Dedifferentiated amniotic fluid mesenchymal stem cell (primary cell): ENCODE data around the gene TAF6.
A peak's percentile ranks its signal among the peaks of the same experiment; 100 is the strongest.

Experiments
- DNase-seq: peaks from one replicate; pipeline ENCODE4 v3.0.0-alpha.2; 2016; ENCODE audit errors: extremely low spot score

TAF6 gene

GRCh38 chr7:100119072-100119969, at the start of gene TAF6, which contains the start of gene CNPY4:
Gene TAF6, minus strand, starts transcription at chr7:100119358. Its CDS starts 5,149 bp downstream, at chr7:100114209.
Gene CNPY4, plus strand, starts transcription at chr7:100119634. Its CDS starts 111 bp downstream, at chr7:100119745.
- peak; percentile 94 for DNase-seq

GRCh38 chr7:100167912-100168323, 48.8 kb upstream of the TAF6 start:
- DNase-seq: no peak

DNA sequence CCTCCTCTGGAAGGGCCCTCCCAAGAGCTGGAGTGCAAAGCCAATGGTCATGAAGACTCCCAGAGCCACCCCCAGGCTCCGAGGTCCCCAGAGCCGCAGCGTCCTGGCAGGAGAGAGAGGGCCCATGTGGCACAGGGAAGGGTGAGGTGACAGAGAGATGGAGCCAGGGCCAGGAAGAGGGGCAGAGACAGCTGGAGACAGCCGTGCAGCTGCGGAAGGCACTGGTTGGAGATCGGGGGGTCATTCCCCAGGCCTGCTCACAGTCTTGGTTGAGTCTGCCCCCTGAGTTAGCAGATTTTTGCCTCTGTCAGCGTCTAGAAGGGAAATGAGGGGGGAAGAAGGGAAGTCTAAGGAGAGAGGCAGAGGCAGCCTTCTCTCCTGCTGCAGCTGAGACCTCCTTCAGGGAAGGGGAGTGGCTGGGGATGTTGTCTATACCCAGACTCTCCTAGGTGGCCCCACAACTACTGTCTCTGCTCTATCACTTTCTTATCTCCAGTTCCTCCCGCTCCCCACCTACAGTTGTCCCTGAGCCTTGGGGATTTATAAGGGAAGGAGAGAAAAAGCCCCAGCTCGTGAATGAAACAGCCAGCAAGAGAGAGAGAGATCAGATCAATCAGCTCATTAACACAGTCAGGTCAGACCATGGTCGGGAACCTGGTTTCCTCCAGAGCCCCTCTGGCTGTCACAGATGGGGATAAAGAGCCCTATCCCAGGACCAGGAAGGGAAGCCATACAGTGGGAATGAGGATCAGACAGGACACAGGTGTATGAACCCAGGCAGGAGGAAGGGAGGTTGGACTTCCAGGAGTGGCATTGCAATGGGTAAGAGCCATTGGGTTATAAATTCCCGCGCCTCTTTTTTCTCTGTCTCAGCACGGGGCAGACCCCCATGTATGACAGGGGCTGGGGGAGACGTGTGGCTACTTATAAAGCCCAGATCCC, 48.1 kb upstream of the TAF6 start:
- DNase-seq: no peak

- DNase-seq: no peak
Observed at GRCh38 chr7:100166317-100166940, 47.3 kb upstream of the TAF6 start.

- no peak for DNase-seq
Observed at GRCh38 chr7:100163871-100164270, 44.7 kb upstream of the TAF6 start.

DNA sequence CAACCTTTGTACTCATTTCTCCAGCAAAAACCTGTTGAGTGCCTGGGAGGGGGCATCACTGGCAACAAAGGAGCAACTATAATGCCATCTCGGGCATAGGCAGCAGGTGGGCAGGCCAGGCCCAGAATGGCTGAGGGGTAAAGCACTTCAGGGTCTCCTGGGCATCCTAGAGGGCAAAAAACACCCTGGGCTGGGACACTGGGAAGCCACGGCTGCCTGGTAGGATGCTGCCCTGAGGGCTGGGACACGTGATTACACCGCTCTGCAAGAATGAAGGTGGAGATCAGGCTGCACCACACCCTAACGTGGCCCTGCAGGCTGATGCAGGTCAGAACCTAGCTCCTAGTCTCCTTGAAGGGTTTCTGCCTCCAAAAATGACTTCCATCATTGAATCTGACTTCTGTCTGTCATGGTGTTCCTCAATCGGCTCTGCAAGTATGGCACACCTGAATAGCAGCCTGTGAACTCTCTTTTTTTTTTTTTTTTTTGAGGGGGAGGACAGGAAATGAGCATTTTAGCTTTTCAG, 43.9 kb upstream of the TAF6 start:
- DNase-seq: no peak

DNA sequence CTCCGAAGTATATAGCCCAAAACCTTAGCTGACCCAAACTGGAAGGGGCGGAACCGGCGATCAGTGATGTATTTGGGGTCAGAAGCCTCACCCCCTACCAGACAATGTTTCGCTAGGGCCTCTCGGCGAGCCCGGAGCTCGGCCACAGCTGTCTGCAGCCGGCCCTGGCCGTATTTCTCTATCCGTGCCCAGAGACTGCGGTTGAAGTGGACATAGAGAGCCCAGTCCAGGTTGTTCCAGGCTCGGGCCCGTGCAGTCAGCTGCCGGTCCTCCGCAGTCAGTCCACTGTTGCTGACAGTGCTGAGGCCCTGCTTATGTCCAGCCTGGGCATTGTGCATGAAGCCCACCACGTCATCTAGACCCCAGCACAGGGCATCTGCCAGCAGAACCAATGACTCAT, 40.9 kb upstream of the TAF6 start:
- DNase-seq: no peak

GRCh38 chr7:100159099-100159623, 40.0 kb upstream of the TAF6 start:
- no peak for DNase-seq

DNA sequence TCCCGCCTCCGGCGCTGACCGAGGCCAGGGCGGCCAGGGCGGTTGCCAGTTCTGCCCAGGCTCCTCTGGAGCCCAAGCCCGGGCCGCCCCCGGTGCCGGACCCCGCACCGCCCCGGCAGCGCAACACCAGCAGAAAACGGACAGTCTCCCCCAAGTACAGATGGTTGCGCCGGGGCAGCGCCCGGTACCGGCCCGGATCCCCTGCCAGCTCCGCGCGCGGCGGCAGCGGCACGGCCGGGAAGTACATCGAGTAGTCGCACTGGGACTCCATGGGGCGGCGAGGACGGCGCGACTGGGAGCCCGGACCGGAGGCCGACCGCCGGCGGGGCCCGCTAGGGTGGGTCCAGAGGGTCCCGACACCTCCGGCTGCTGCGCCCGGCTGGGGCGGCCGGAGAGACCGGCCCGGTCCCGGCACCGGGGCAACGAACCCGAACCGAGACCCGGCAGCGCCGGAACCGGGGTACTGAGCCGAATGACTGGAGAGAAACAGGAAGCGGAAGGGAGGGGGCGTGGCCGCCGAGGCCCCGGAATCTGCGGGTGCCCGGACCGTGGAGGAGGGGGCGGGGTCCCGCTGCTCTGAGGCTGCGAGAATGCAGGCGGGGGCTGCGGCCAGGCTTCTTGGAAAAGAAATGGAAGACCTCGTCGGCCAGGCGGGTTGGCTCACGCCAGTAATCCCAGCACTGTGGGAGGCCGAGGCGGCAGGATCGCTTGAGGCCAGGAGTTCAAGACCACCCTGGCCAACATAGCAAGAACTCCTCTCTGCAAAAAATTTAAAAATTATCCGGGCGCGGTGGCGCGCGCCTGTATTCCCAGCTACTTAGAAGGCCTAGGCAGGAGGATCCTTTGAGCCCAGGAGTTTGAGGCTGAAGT, 39.3 kb upstream of the TAF6 start, which contains the start of gene TRAPPC14:
Gene TRAPPC14 (minus strand): TSS at position 495 of the 870 bp plus-strand sequence. CDS start 224 bp downstream, at position 271.
- DNase-seq: peak; percentile 61

DNA sequence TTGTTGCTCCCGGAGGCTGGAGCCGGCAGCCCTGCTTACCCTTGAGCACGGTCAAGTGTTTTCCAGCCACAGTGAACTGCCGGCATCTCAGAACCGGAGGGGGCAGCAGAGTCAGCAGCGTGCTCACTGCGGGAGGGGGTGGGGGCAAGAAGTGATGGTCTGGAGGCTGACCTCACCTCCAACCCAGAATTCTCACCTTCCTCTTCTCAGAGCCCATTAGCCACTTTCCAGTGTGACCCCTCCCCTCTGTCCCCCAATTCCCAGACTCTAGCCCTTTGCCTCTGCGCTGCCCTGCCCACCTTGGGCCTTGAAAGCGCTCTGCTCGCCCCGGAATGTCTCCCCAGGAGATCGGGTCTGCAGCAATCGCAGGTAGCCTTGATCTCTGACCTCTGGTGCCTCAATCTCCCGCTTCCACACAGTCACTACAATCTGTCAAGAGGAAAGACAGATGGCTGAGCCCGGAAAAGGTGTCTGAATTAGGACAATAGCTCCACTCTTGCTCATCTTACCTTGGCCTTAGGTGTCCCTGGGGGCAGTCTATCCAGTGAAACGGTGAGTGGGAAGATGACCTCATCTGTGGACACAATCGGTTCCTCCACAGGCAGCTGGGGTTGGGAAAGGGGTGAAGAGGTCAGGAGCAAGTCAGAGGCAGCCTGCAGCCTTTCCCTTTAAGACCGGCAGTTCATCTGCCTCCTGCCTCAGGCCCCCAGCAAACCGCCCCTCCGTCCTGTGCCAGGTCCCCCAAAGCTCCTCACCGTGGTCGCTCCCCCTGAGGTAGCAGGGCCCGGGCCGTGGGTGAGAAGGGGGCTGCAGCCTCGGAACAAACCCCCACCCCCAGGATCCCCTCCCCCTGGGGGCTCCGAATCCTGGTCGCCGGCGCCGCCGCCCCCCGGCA, 38.4 kb upstream of the TAF6 start:
- no peak for DNase-seq

DNA sequence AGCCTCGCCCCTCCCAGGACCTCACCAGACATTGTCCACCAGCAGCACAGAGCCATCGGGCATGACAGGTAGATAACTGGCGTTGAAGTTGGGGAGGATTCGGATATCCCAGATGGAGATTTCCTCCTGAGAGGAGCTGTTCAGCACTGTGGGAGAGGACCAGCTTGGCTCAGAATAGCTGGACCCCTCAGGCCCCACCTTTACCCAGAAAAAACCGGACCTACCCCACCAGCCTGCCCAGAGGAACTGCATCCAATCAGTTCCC, 37.8 kb upstream of the TAF6 start:
- no peak for DNase-seq

- DNase-seq: no peak
Observed at GRCh38 chr7:100156331-100157068, 37.3 kb upstream of the TAF6 start.

DNA sequence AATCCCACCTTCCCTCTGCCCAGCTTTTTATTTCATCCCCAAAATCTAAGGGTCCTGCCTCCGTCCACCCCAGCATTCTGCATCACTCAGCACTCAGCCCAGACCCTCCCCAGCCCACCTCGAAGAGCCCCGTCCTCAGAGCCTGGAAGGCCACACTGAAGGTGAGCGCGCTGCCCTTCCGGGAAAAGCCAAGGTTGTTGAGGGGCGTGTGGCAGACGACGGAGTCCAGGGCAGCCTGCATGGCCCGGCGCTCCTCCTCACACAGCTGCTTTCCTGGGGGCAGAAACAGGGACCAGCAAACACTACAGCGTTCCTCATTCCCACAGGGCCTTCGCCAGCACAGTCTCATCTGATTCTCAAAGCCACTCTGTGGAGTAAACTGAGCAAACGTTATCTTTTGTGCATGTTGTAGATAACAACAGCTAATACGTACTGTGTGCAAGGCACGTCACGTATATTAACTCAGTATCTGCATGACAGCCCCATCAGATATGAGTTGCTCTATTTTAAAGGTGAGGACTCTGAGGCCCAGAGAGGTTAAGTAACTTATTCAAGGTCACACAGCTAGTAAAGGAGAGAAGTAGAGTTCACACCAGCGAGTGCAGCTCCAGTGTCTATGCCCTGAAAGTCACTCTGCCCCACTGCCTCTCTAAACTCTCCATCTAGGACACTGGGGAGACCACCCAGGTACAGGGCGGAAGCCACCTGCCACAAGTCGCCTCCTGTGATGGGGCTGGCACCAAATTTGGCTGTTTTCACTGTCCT, 36.6 kb upstream of the TAF6 start:
- DNase-seq: no peak

- DNase-seq: no peak
Observed at GRCh38 chr7:100154651-100155491, 35.7 kb upstream of the TAF6 start.

DNA sequence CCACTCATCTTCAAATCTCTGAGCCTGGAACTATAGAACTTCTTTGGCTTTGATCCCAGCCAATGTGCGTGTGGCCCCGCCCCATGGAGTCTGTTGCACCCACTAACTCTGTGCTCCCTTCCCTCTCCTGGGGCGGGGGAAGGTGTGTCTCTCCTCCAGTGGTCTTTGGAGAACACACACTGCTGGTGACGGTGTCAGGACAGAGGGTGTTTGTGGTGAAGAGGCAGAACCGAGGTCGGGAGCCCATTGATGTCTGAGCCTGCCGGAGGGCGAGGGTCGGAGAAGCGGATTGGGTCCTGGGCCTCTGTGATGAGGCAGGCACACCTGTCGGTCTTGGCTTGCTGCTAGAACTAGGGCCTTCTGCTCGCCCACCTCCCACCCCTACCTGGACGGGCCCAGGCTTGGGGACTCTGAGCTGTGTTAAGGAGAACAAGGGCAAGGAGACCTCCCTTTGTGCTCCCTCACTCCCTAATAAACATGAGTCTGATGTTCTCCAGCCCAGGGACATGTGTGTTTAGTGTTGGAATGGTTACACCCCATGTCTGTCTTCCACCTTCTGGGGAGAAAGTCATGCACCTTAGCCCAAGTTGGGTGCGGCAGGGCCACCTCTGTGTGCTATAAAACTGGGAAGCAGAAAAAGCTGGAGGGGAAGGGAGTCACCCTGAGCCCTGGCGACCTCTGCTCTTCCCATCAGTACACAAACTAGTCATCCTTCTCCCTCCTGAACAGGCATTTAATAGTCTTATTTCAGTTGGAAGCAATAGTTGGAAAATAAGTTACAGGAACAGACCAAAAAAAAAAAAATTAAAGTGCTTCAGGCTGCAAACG, 34.8 kb upstream of the TAF6 start:
- DNase-seq: no peak
